CD14-positive monocyte (primary cell): ENCODE results near the gene IL34. TPM values are rescaled to one million over a fixed set of nuclear protein-coding genes. Genes with fewer than 3 reads are reported as not detected.

Source experiments
- DNase-seq, 3 donors: peaks; one replicate each; pipeline ENCODE4 v3.0.0-alpha.2; 2011 to 2022
- H2AFZ ChIP-seq: 2 replicates; pipeline ENCODE4 v1.6.0; 2012; ENCODE audit warnings: mild to moderate bottlenecking, low read depth, low read length, inconsistent platforms; ENCODE audit not compliant: insufficient read depth, poor library complexity, severe bottlenecking
- H3K27ac ChIP-seq, 2 donors: 1 replicate in 1 of 2; 2 replicates in 1 of 2; pipeline ENCODE4 v1.5.1; 2012 to 2013; ENCODE audit warnings: low read length in 2 of 2, control low read depth in 1 of 2, inconsistent platforms in 1 of 2, low read depth in 1 of 2, mild to moderate bottlenecking in 1 of 2
- H3K27me3 ChIP-seq, 2 donors: one replicate each; pipeline versions ENCODE4 v1.6.0 to v1.6.1; 2011 to 2013; ENCODE audit warnings: low read length in 2 of 2; ENCODE audit not compliant: control insufficient read depth in 2 of 2, insufficient read depth in 2 of 2
- H3K36me3 ChIP-seq, 2 donors: replicated peaks in 1 of 2; 1 replicate in 1 of 2; 2 replicates in 1 of 2; pipeline versions ENCODE4 v1.5.1 to v1.6.1; 2012 to 2013; ENCODE audit warnings: low read length in 2 of 2, control low read depth in 1 of 2, inconsistent platforms in 1 of 2, mild to moderate bottlenecking in 1 of 2; ENCODE audit not compliant: insufficient read depth in 2 of 2, control insufficient read depth in 1 of 2
- H3K4me1 ChIP-seq, 2 donors: 1 replicate in 1 of 2; 2 replicates in 1 of 2; pipeline versions ENCODE4 v1.5.1 to v1.6.1; 2012 to 2013; ENCODE audit warnings: low read length in 2 of 2, control low read depth in 1 of 2, inconsistent platforms in 1 of 2, mild to moderate bottlenecking in 1 of 2, moderate library complexity in 1 of 2; ENCODE audit not compliant: insufficient read depth in 2 of 2, control insufficient read depth in 1 of 2
- H3K4me2 ChIP-seq: replicated peaks from 2 replicates; pipeline ENCODE3; 2012; ENCODE audit warnings: low read length, moderate library complexity, mild to moderate bottlenecking; ENCODE audit not compliant: poor library complexity, severe bottlenecking; ENCODE audit errors: extremely low read depth
- H3K4me3 ChIP-seq, 3 experiments: fragments of 200-600 bp in 1 of 3; sonication (generic) in 1 of 3; replicated peaks in 1 of 3; 1 replicate in 2 of 3; 2 replicates in 1 of 3; pipeline ENCODE4 v1.5.1; 2011 to 2013; ENCODE audit warnings: low read length in 3 of 3, mild to moderate bottlenecking in 3 of 3, control low read depth in 2 of 3, low read depth in 2 of 3, inconsistent platforms in 1 of 3, moderate library complexity in 1 of 3
- H3K79me2 ChIP-seq: 2 replicates; pipeline ENCODE4 v1.6.0; 2012; ENCODE audit warnings: mild to moderate bottlenecking, control low read depth, inconsistent platforms, low read length, moderate library complexity; ENCODE audit not compliant: insufficient read depth
- H3K9ac ChIP-seq: 2 replicates; pipeline ENCODE4 v1.6.0; 2017; ENCODE audit warnings: low read length, mild to moderate bottlenecking; ENCODE audit not compliant: insufficient read depth, poor library complexity, severe bottlenecking
- H3K9me3 ChIP-seq, 2 donors: replicated peaks in 1 of 2; 1 replicate in 1 of 2; 2 replicates in 1 of 2; pipeline versions ENCODE4 v1.5.1 to v1.6.1; 2012 to 2013; ENCODE audit warnings: low read length in 2 of 2, control low read depth in 1 of 2; ENCODE audit not compliant: control insufficient read depth in 1 of 2, insufficient read depth in 1 of 2
- H4K20me1 ChIP-seq: 2 replicates; pipeline ENCODE4 v1.6.0; 2012; ENCODE audit warnings: mild to moderate bottlenecking, low read length, control low read depth, moderate library complexity; ENCODE audit not compliant: insufficient read depth
- H3K27ac Mint-ChIP-seq, 7 donors: one replicate each; pipeline ENCODE4 v1.8.0; 2020; ENCODE audit warnings: mild to moderate bottlenecking in 7 of 7, mixed read lengths in 7 of 7, moderate library complexity in 6 of 7, inconsistent platforms in 2 of 7
- H3K27me3 Mint-ChIP-seq, 3 donors: one replicate each; pipeline ENCODE4 v1.8.0; 2021 to 2022; ENCODE audit warnings: low read depth in 3 of 3, mild to moderate bottlenecking in 3 of 3, mixed read lengths in 3 of 3, moderate library complexity in 3 of 3, inconsistent platforms in 1 of 3
- H3K36me3 Mint-ChIP-seq, 2 donors: one replicate each; pipeline ENCODE4 v1.8.0; 2020; ENCODE audit warnings: mixed read lengths in 2 of 2, inconsistent platforms in 1 of 2, mild to moderate bottlenecking in 1 of 2
- H3K4me1 Mint-ChIP-seq: one replicate; pipeline ENCODE4 v1.8.0; 2020; ENCODE audit warnings: mild to moderate bottlenecking, mixed read lengths
- H3K4me3 Mint-ChIP-seq, 2 donors: one replicate each; pipeline ENCODE4 v1.8.0; 2020; ENCODE audit warnings: mild to moderate bottlenecking in 2 of 2, mixed read lengths in 2 of 2, moderate library complexity in 1 of 2
- H3K9me3 Mint-ChIP-seq, 7 donors: one replicate each; pipeline ENCODE4 v1.8.0; 2020 to 2022; ENCODE audit warnings: mixed read lengths in 7 of 7, mild to moderate bottlenecking in 6 of 7, moderate library complexity in 6 of 7, inconsistent platforms in 2 of 7
- WGBS: methylation state at CpG from one replicate; pipeline ENCODE4 v1.1.5; 2013; ENCODE audit warnings: missing lambda C conversion rate; ENCODE audit not compliant: insufficient coverage; 5-methylcytosine and 5-hydroxymethylcytosine counted together
- intact Hi-C, 2 donors: fragments of 100-400 bp; cut with micrococcal nuclease; formaldehyde crosslinking; loops; one replicate each; pipeline versions ENCODE4 v1.15.0 to v1.15.1; 2023
- polyA plus RNA-seq, 3 donors: library from polyadenylated mRNA; depleted of rRNA in 1 of 3; unstranded in 2 of 3; stranded (reverse) in 1 of 3; fragments of 300-500 nt in 2 of 3; fragments of >200 nt in 1 of 3; fragmentation: Illumina TruSeq in 2 of 3; gene quantifications; 1 replicate in 2 of 3; 2 replicates in 1 of 3; pipeline ENCODE4 v1.2.3, GENCODE V29; 2012 to 2021
- TF ChIP-seq, protein P1 (sequence below): fragments of 200-600 bp; IDR thresholded peaks from one replicate; pipeline ENCODE4 v1.8.0; 2022; ENCODE audit warnings: antibody characterized with exemption, mild to moderate bottlenecking

Gene IL34
- polyA plus RNA-seq, 3 donors, result not detected

DNA sequence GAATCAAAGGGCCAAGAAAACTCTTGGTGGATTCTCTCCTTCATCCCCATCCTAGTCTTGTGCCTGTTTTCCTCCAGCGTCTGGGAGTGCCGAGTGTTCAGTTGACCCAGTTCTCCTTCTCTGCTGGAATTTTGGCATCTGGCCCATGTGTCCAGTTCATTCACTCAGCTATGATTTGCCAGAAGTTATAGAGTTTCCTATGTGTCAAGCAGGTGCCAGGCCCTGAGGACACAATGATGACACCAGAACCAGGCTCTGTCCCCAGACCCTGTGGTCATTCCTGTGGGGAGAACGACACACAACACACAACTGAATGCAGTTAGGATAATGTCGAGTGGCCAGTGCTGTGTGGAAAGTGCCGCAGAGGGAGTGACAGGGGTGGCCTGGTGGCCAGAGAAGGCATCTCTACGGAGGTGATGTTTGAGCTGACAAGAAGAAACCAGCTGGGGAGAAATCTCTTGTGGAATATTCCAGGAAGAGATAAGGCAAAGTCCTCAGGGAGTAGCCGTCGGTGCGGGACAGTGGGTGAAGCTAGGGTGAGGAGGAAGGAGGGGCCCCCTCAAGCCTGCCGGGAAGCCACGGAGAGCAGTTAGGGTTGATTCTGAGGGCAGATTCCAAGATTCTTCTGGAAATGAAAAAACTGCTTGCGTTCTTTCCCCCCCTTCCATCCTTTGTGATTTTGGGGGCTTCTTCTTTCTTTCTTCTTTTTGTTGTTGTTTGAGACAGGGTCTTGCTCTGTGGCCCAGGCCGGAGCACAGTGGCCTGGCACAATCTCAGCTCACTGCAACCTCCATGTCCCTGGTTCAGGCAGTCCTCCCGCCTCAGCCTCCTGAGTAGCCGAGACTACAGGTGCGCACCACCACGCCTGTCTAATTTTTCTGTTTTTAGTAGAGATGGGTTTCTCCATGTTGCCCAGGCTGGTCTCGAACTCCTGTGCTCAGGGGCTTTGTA, 35.8 kb upstream of the IL34 start:
- intact Hi-C loops, result no loop called here
- Mint-ChIP-seq H3K4me1 (peaks cover 3% of the 10 kb centered on the region), H3K36me3 (no peaks in the 10 kb centered on the region), H3K4me3 (no peak overlapping the region), H3K27ac (no peak overlapping the region), H3K27me3 (peaks cover 3 to 9% (median 4%) of the 10 kb centered on the region in 3 donors), H3K9me3 (no peaks in the 10 kb centered on the region)
- Histone ChIP-seq H3K9ac (no peak overlapping the region), H3K79me2 (no peaks in the 10 kb centered on the region), H4K20me1 (no peaks in the 10 kb centered on the region), H3K27ac (no peak overlapping the region), H3K36me3 (no peaks in the 10 kb centered on the region), H2AFZ (no peak overlapping the region), H3K4me2 (no peak overlapping the region), H3K9me3 (no peaks in the 10 kb centered on the region), H3K4me1 (no peaks in the 10 kb centered on the region), H3K4me3 (no peak overlapping the region), H3K27me3 (no peaks in the 10 kb centered on the region)
- TF ChIP-seq, protein P1, sequence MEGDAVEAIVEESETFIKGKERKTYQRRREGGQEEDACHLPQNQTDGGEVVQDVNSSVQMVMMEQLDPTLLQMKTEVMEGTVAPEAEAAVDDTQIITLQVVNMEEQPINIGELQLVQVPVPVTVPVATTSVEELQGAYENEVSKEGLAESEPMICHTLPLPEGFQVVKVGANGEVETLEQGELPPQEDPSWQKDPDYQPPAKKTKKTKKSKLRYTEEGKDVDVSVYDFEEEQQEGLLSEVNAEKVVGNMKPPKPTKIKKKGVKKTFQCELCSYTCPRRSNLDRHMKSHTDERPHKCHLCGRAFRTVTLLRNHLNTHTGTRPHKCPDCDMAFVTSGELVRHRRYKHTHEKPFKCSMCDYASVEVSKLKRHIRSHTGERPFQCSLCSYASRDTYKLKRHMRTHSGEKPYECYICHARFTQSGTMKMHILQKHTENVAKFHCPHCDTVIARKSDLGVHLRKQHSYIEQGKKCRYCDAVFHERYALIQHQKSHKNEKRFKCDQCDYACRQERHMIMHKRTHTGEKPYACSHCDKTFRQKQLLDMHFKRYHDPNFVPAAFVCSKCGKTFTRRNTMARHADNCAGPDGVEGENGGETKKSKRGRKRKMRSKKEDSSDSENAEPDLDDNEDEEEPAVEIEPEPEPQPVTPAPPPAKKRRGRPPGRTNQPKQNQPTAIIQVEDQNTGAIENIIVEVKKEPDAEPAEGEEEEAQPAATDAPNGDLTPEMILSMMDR, result no peak
- WGBS, result 91% methylated on average over 9 of the region's 18 CpGs
- no peak for DNase-seq

DNA sequence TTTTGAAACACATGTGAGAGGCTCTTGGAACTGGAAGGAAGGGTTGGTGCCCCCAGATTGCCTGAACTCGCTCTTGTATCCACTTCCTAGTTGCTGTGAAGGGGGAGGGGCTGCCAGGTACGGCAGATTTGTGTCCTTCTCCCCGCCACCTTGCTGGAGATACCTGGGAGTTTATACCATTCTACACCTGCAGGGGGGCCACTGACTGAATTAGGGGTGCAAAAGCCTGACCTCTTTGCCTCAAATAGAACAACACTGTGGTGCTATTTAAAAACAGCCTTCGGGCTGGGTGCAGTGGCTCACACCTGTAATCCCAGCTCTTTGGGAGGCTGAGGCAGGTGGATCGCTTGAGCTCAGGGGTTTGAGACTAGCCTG, 35.1 kb upstream of the IL34 start:
- no peak for DNase-seq
- no peak overlapping the region for H3K4me3 Mint-ChIP-seq

More for the DNA sequence above, 35.1 kb upstream of the IL34 start:
- H4K20me1 ChIP-seq, result no peaks in the 10 kb centered on the region
- Mint-ChIP-seq H3K9me3 (no peaks in the 10 kb centered on the region), H3K36me3 (no peaks in the 10 kb centered on the region), H3K4me1 (peaks cover 3% of the 10 kb centered on the region), H3K27ac (no peak overlapping the region), H3K27me3 (peaks cover 0 to 9% (median 3%) of the 10 kb centered on the region in 3 donors)
- WGBS, result no CpG with 5 or more reads among the region's 5 CpGs
- no peak overlapping the region for H2AFZ ChIP-seq
- H3K4me3 ChIP-seq, result no peak overlapping the region
- no peaks in the 10 kb centered on the region for H3K4me1 ChIP-seq
- TF ChIP-seq, protein P1, result no peak
- H3K9ac ChIP-seq, result no peak overlapping the region
- no peaks in the 10 kb centered on the region for H3K36me3 ChIP-seq
- H3K27ac ChIP-seq, result no peak overlapping the region
- no peaks in the 10 kb centered on the region for H3K79me2 ChIP-seq
- no peak overlapping the region for H3K4me2 ChIP-seq
- H3K27me3 ChIP-seq, result no peaks in the 10 kb centered on the region
- no peaks in the 10 kb centered on the region for H3K9me3 ChIP-seq
- intact Hi-C loops, result no loop called here
